Activated CD4-positive, alpha-beta T cell treated with anti-CD3 and anti-CD28 coated beads, Interleukin-2, amount 50 U/mL, for 24 hours (primary cell): ENCODE results near the gene XRCC6.
"Not testable (repeated sequence)": the region's sequence is repeated elsewhere in the genome, so short reads cannot be mapped to it uniquely, and the experiment has no call there.

Experiments used
- DNase-seq, 2 donors: peaks; one replicate each; pipeline ENCODE4 v3.0.0-alpha.2; 2020; ENCODE audit warnings: low read depth in 1 of 2, low spot score in 1 of 2

Gene XRCC6

DNA sequence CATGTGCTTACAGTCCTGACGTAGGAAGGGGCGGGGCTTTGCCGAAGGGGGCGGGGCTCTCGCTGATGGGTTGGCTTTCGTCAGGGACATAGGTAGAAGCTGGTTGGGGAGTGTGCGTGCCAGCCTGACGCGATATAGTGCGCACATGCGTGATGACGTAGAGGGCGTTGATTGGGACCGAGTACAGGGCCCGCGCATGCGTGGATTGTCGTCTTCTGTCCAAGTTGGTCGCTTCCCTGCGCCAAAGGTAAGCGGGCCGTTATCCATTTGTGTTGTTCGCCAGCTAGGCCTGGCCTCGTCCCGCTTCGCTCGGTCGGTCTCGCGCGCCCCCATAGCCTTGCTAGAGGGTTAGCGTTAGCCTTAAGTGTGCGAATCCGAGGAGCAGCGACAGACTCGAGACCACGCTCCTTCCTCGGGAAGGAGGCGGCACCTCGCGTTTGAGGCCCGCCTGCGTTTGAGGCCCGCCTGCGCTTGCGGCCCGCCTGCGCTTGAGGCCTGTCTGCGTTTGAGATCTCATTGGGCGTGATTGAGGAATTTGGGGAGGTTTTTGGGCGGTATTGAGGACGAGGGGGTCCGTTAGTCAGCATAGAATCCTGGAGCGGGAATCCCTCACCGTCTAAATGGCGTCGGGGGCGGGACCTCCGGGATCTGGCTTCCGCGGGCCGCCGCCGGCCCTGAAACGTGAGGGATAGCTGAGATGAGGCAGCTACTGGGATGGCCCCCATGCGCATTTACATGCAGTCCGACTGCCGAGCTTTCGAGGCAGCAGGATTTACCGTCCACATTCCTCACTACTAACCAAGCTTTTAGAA lies at the start of gene XRCC6:
Gene XRCC6 (plus strand): TSS at position 197 of the 812 bp plus-strand sequence. CDS start 710 bp downstream, outside the sequence.
- DNase-seq: peak; percentile 100

DNA sequence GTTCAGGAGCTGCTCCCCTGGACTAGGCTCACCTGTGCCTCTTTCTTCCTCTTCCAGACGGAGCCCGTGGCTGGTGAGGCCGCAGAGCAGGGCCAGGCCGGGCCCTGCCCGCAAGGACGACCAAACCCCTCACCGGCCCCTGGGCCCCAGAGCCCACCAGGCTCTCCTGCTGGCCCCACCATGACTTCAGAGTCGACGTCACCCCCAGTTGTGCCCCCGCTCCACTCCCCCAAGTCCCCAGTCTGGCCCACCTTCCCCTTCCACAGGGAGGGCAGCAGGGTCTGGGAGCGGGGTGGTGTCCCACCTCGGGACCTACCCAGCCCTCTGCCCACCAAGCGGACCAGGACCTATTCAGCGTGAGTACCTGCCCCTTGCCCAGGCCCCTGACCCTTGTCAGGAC lies 49.3 kb upstream of the XRCC6 start:
- no peak for DNase-seq

DNA sequence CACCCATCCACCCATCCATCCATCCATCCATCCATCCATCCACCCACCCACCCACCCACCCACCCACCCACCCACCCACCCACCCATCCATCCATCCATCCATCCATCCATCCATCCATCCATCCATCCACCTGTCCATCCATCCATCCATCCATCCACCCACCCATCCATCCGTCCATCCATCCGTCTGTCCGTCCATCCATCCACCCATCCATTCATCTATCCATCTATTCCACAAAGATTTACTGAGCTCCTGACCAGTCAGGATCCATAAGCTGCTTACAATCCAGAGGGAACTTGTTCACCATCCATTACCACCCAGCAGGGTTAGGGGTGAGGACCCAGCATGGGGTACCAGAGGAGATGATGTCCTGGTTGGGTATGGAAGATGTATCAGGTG lies 48.8 kb upstream of the XRCC6 start:
- DNase-seq: not testable (repeated sequence)

DNA sequence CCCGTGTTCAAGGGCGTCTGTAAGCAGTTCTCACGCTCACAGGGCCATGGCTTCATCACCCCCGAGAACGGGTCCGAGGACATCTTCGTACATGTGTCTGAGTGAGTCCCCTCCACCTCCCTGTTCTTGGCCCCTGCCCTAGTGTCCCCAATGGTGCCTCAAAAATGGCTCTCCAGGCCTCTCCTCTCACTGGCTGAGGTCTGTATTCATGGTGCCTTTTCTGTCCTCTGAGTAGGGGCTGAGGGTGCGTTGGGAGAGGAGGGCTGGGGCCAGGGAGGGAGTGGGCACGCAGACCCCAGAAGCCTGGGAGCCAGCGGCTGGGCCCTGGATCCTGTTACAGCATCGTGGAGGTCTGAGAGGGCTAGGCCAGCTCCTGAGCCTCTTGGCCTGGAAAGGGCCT lies 47.4 kb upstream of the XRCC6 start:
- DNase-seq: no peak

DNA sequence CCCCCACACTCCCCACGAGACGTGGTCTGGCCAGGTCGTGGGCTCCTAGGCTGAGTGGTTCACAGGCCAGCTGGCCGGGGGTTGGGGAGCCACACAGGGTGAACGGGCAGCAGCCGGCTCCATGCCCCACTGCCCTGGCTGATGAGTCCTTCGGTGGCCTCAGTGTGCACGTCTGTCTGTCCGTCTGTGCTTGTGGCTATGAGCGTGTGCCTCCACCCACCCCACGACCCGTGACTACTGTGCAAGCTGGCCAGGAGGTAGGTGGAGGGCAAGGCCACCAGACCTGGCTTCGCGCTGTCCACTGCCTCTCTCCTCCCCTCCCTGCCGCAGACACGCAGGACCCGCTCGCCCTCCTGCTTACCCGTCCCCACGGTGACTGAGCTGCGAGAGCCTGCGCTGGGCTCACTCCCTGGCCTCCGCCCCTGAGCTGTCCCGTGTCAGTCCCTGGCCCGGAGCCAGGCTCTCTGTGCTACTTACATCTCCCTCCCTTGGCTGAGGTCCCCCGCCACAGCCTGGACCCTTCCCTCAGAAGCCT lies 46.2 kb upstream of the XRCC6 start:
- DNase-seq: no peak

DNA sequence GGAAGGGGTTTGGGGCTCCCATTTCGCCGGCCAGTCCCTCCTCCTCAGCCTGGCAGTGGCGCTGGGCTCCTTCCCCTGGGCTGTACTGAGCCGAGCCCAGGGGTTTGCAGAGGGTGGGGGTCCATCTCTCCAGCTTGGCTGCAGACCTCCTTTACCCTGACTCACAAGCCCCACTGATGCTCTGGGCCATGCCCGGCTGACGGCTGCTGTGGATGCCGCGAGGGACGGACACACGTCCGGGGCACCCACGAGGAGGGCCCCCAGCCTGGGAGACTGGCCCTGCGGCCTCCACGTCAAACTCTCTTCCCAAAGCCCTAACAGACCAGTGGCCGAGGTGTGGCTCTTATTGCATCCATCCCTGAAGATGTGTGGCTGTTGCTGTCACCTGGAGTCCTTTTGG lies 45.6 kb upstream of the XRCC6 start:
- no peak for DNase-seq

DNA sequence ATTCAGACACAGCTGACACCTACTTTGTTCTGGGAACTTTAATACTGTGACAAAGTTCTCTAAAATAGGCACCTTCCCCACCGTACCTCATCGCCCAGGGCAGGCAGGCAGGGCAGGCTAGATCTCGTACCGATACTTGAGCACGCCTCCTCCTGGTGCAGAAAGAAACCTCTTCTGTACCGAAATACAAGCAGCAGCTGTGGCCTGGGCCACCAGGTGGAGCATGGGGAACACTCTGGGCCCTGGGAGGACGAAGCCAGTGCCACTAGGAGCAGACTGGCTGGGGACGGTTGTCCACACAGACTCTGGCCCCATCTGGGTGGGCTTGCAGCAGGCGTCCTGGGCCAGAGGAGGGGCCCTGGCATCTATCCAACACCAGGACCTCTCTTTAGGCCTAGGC lies 44.2 kb upstream of the XRCC6 start:
- DNase-seq: no peak

DNA sequence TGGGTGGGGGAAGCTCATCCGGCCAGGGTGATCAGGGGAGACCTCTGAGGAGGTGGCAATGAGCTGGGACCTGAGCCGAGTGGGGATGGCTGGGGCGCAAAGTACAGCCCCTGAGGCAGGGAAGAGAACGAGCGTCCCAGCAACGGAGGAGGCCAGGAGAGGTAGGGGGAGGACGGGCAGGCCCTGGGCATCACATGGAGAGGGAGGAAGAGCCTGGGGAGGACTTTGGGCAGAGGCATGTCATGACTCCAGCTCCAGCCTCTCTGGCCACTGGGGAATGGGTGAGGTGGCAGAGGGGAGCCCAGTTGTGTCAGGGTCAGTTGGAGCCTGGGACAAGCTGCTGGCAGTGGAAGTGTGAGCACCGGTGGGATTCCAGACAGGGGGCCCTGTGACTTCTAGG lies 43.0 kb upstream of the XRCC6 start:
- DNase-seq: no peak

DNA sequence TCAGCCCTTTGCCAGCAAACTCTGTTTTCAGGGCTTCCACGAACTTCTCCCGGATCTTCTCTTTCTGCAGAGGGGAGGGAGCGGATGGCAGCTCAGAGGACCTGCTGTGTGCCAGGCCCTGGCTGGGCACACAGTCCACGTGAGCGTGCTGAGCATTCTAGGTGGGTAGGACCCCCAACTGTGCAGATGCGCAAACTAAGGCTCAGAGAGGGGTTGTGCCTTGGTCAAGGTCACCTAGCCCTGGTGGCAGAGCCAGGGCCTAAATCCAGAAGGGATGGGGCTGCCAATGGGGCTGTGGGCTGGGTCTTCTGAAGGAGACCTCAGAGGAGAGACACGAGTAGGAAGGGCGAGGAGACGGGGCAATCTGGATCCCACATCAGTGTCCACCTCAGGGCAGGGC lies 42.3 kb upstream of the XRCC6 start:
- no peak for DNase-seq

DNA sequence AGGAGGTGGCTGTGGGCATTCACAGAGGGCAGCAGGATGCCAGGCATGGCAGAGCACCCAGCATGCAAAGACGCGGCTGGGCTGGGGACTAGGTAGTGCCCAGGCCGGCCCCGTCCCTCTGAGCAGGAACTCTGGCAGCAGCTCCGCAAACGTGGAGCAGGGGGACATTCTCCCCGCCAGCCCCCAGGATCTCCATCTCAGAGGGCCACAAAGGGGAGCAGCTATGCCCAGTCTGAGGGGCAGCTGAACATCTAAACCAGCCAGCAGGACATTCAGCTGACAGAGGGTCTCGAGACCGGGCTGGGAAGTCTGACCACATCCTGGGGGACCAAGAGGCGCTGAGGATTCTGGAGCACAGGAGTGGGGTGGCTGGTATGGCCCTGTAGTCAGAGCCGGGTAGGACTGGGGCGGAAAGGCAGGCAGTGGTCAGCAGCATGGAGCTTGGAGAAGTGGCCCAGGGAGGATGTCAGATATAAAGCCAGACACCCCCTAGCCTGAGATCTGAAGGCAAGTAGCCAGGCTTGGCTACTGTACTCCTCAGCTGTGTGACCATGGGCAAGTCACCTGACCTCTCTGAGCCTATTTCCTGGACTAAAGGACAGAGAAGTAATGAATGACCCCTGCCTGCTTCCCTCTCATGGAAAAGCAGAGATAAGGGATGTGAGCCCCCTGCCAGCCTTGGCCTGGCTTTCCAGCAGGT lies 41.6 kb upstream of the XRCC6 start:
- no peak for DNase-seq

DNA sequence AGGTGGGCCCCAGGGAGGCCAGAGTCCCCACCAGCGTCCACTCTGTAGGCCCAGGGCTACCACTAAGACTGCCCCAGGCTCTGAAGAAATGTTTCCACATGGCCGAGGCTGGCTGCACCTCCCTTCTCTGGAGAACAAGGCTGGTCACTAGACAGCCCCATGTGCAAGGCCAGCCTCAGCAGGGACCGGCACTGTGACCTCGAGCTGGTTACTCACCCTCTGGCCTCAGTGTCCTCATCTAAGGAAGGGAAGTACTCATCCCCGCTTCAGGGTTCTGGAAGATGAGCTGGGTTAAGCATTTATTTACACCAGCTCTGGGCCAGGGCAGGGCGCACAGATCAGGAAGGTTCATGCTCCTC lies 41.1 kb upstream of the XRCC6 start:
- no peak for DNase-seq

DNA sequence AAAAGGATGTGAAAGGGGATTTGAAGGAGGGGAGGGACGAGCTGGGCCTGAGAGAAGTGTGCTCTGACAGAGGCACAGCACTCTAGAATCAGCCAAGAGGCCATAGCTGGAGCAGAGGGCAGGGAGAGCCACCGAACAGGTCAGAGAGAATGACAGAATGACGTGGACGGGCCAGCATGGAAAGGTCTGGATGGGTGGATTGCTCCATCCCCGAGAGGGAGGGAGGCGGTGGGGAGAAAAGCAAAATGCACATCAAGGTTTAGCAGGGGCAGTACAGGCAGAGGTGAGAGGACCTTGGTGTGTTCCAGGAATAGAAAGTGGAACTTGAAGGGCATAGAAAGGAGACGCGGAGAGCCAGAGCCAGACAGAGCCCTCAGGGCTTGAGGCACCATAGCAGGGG lies 38.4 kb upstream of the XRCC6 start:
- no peak for DNase-seq

DNA sequence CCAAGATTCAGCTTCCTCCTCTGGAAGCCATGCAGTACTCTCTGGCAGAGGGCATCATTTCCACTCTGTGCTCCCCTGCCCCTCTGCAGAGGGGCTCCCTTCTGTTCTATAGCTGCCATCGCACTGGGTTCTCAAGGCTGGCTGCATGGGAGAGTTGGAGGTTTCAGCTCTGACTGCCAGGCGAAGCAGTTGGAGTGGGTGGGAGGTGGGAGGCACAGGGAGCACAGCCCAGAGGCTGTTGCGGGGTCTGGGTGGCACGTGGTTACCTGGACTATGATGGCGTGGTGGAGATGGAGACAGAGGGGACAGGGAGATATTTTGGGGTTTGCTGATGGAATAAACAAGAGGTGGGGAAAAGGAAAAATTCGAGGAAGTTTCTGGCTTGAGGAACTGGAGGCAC lies 36.2 kb upstream of the XRCC6 start:
- DNase-seq: no peak

DNA sequence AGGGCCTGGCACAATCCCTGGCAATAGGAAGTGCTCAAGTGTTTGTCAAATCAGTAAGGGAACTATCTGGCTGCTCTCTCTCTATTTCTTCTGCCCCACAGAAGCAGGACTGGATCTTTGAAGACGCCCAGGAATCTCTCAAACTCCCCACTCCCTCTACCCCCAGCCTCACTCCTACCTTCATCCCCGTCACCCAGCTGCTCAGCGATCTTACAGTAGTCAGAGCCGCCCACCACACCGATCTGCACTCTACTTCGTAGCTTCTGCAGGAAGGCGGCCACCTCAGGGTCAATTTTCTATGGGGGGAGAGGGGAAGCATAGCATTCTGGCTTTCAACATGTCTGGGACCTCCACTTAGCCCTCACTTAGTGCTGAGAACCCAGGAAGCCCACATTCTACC lies 35.2 kb upstream of the XRCC6 start:
- no peak for DNase-seq

DNA sequence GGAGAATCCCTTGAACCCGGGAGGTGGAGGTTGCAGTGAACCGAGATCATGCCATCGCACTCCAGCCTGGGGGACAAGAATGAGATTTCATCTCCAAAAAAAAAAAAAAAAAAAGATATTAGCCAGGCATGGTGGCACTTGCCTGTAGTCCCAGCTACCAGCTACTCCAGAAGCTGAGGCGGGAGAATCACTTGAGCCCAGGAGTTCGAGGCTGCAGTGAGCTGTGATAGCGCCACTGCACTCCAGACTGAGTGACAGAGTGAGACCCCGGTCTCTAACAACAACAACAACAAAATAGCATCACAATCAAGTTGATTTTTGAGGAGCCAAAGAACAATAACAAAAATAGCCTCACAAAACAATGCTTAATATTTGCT lies 33.8 kb upstream of the XRCC6 start:
- DNase-seq: no peak

DNA sequence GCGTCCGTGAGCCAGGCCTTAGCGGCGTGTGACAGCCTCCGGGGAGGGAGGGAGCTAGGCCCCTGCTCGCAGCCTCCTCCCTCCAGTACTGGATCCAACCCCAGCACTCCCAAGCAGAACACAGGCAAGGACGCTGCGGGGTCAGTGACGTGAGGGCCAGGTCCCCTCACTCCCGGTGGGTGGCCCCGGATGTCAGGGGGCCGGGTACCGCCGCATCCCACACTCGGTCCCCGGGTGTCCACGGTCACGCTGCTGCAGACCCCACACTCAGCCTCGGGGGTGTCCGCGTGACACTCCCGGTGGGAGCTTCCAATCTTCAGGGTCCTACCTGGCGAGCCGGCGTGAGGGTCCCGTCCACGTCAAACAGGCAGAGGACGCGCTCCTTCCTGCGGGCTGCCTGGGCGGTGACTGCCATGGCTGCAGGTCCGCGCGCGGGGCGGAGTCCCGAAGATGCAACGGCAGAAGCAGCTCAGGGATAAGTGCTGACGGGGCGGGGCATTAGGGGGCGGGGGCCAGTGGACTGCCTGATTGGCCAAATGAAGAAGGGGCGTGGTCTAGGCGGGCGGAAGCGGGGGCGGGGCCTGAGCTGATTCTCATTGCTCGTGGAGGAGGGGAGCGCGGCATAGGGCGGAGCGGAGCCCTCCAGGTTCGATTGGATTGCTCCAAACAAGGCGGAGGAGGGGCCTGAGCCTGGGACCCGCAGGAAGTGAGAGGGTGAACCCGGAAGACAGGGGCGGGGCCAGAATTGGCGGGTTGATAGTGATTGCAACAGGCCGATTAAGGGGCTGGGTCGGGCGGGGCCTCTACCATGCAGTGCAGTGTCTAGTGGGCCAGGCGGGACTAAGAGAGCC lies 31.5 kb upstream of the XRCC6 start, which contains the start of gene PMM1:
Gene PMM1 (minus strand): TSS at position 450 of the 851 bp plus-strand sequence. CDS start 35 bp downstream, at position 415.
- peak; percentile 100 for DNase-seq

DNA sequence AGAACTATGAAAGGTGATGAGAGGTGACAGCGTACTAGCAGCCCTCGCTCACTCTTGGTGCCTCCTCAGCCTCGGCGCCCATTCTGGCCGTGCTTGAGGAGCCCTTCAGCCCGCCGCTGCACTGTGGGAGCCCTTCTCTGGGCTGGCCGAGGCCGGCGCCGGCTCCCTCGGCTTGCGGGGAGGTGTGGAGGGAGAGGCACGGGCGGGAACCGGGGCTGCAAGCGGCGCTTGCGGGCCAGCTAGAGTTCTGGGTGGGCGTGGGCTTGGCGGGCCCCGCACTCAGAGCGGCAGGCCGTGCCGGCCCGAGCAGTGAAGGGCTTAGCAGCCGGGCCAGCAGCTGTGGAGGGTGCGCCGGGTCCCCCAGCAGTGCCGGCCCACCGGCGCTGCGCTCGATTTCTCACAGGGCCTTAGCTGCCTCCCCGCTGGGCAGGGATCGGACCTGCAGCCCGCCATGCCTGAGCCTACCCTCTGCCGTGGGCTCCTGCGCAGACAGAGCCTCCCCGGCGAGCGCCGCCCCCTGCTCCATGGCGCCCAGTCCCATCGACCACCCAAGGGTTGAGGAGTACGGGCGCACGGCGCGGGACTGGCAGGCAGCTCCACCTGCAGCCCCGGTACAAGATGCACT lies 27.6 kb upstream of the XRCC6 start:
- DNase-seq: not testable (repeated sequence)

DNA sequence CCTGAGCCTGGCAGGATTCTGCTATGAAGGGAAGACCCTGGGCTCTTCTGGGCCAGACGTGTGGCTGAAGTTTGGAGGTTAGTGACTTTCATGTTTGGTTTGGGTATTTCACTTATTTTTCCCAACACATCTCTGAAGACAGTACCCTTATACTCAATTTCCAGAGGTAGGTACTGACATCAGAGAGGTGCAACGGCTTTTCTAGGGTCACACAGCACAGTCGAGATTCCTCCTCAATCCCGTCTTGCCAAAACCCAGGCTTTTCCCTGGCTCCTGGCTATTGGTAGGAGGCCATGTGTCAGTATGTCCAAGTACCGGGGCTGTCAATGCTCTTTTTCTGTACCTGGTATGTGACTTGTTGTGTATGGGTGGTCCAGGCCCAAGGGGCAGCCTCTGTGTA lies 25.4 kb upstream of the XRCC6 start:
- DNase-seq: no peak

DNA sequence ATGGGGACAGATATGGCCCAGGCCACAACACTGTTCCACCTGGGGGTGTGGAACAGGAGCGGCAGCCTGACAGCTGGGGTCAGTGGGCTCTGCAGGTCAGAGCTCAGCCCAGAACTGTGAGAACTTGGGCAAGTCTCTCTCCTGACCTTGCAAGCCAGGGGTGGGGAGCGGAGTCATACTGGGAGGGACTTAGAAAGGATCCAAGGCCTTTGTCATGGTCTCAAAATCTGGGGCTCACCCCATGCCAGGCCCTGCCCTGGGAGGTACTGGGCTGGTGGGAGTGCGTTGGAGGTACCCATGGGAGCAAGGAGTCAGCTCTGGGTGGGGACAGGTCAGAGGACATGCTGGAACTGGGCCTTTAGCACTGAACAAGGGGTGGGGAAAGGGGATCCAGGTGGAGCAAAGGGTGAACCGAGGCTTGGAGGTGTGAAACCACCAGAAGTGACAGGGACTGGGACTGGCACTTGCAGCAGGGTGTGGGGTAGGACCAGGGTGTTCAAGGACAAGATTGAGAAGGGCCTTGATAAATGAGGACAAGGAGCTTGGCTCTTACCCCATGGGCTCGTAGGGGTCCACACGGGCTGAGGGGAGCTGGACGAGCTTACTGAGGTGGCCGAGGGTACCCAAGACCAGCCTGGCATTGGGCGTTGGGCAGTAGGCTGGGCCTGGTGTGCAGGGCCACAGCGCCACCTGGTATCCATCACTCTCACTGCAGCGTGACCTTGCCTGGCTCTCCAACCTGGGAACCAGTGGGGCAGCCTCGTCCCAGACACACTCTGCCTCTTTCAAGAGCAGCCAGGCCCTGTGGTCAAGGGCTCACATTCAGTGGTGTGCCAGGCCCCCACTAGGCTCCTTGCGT lies 24.1 kb upstream of the XRCC6 start:
- no peak for DNase-seq

DNA sequence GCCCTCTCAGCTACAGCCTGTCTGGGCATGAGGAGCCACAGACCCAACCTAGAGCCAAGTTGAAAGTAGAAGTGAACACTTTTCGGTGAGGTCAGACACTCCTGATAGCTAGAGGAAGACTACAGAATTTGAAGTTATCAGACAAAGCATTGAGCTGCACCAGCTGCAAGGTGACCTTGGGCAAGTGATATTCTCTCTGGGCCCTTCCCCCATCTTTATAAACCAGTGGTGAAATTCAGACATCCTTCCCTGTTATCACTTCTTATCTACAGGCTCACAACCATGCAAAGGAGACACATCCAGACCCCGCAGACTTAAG lies 23.5 kb upstream of the XRCC6 start:
- no peak for DNase-seq
